OCI-LY1 (cell line): ENCODE results near the gene ABCC11.
"Not testable (repeated sequence)": the region's sequence is repeated elsewhere in the genome, so short reads cannot be mapped to it uniquely, and the experiment has no call there.

ENCODE experiments used
- H2AFZ ChIP-seq: fragments of 200-600 bp; sonication (generic), shearing (Covaris generic); 2 replicates; pipeline ENCODE4 v1.6.0; 2014; ENCODE audit warnings: antibody characterized with exemption, mild to moderate bottlenecking, low read length
- H3F3A ChIP-seq: fragments of 200-600 bp; sonication (generic), shearing (Covaris generic); 2 replicates; pipeline ENCODE4 v1.6.0; 2014; ENCODE audit warnings: mild to moderate bottlenecking, antibody characterized with exemption, low read length, moderate library complexity; ENCODE audit not compliant: insufficient read depth
- H3K27ac ChIP-seq: fragments of 200-600 bp; sonication (generic); 2 replicates; pipeline ENCODE4 v1.5.1; 2014; ENCODE audit warnings: low read length, mixed run types, mild to moderate bottlenecking, low read depth; ENCODE audit not compliant: poor library complexity, severe bottlenecking
- H3K27me3 ChIP-seq: fragments of 200-600 bp; sonication (generic); 2 replicates; pipeline ENCODE4 v1.6.0; 2014; ENCODE audit warnings: antibody characterized with exemption, mild to moderate bottlenecking, low read length, moderate library complexity; ENCODE audit not compliant: insufficient read depth
- H3K36me3 ChIP-seq: fragments of 200-600 bp; sonication (generic); 2 replicates; pipeline ENCODE4 v1.6.1; 2014; ENCODE audit warnings: mild to moderate bottlenecking, antibody characterized with exemption, low read length, moderate library complexity, mixed read lengths; ENCODE audit not compliant: insufficient read depth
- H3K4me1 ChIP-seq: fragments of 200-600 bp; sonication (generic); 2 replicates; pipeline ENCODE4 v1.5.1; 2014; ENCODE audit warnings: mild to moderate bottlenecking, low read length, moderate library complexity; ENCODE audit not compliant: insufficient read depth, severe bottlenecking
- H3K4me2 ChIP-seq: fragments of 200-600 bp; sonication (generic), shearing (Covaris generic); 2 replicates; pipeline ENCODE4 v1.6.1; 2014; ENCODE audit warnings: low read length
- H3K4me3 ChIP-seq: fragments of 200-600 bp; sonication (generic); 2 replicates; pipeline ENCODE4 v1.5.1; 2014; ENCODE audit warnings: low read length, low read depth, mild to moderate bottlenecking, mixed read lengths; ENCODE audit not compliant: poor library complexity, severe bottlenecking
- H3K79me2 ChIP-seq: fragments of 200-600 bp; shearing (Covaris generic); 2 replicates; pipeline ENCODE4 v1.6.1; 2016; ENCODE audit warnings: mixed run types, low read length, mixed read lengths; ENCODE audit not compliant: insufficient read depth
- H3K9ac ChIP-seq: fragments of 200-600 bp; sonication (generic), shearing (Covaris generic); 2 replicates; pipeline ENCODE4 v1.6.1; 2014; ENCODE audit warnings: mild to moderate bottlenecking, low read length, mixed read lengths
- H3K9me2 ChIP-seq: fragments of 200-600 bp; sonication (generic), shearing (Covaris generic); 2 replicates; pipeline ENCODE4 v1.6.1; 2014; ENCODE audit warnings: low read depth, mild to moderate bottlenecking, low read length, mixed read lengths
- H3K9me3 ChIP-seq: fragments of 200-600 bp; shearing (Covaris generic); 2 replicates; pipeline ENCODE4 v1.6.1; 2014; ENCODE audit warnings: low read length, mixed read lengths
- H4K20me1 ChIP-seq: fragments of 200-600 bp; sonication (generic), shearing (Covaris generic); 2 replicates; pipeline ENCODE4 v1.6.0; 2016; ENCODE audit warnings: mild to moderate bottlenecking, low read length; ENCODE audit not compliant: insufficient read depth
- CTCF ChIP-seq: fragments of 200-600 bp; sonication (generic), shearing (Covaris generic); IDR thresholded peaks from 2 replicates; pipeline ENCODE4 v1.5.1; 2017; ENCODE audit warnings: mild to moderate bottlenecking, antibody characterized with exemption, low read length, moderate library complexity, mixed read lengths
- EZH2 ChIP-seq: fragments of 200-600 bp; sonication (generic), shearing (Covaris generic); IDR thresholded peaks from 2 replicates; pipeline ENCODE4 v1.8.0; 2017; ENCODE audit warnings: borderline replicate concordance, mixed run types, mild to moderate bottlenecking, antibody characterized with exemption, low read length, moderate library complexity, mixed read lengths

The ABCC11 gene

GRCh38 chr16:48244080-48244862, 3.1 kb downstream of the ABCC11 start, which contains the start of gene LONP2:
Gene LONP2, plus strand, starts transcription at chr16:48244300. Its CDS starts 89 bp downstream, at chr16:48244389.
- peak within 1 kb of the TSS; percentile 90 for H3K4me3 ChIP-seq
- H3K9me3 ChIP-seq: no peaks in the 10 kb centered on the region
- no peaks in the 10 kb centered on the region for H3K27me3 ChIP-seq
- peak within 1 kb of the TSS; percentile 92 for H3K4me2 ChIP-seq
- no peaks in the 10 kb centered on the region for H3F3A ChIP-seq
- peak within 1 kb of the TSS; percentile 82 for H3K9ac ChIP-seq
- H3K27ac ChIP-seq: peak within 1 kb of the TSS; percentile 26
- TF ChIP-seq EZH2: no peak
- TF ChIP-seq CTCF: no peak
- no peaks in the 10 kb centered on the region for H3K9me2 ChIP-seq
- no peaks in the 10 kb centered on the region for H3K36me3 ChIP-seq
- H4K20me1 ChIP-seq: no peaks in the 10 kb centered on the region
- H3K4me1 ChIP-seq: peaks cover 30% of the 10 kb centered on the region
- H3K79me2 ChIP-seq: peaks cover 31% of the 10 kb centered on the region
- H2AFZ ChIP-seq: peak within 1 kb of the TSS; percentile 86; the same call in 1 of the 2 replicates

GRCh38 chr16:48240147-48240546, 7.2 kb downstream of the ABCC11 start:
- H3K4me3 ChIP-seq, H3K9me3 ChIP-seq, H3K9ac ChIP-seq, H4K20me1 ChIP-seq, H3K27me3 ChIP-seq, H3K79me2 ChIP-seq, H2AFZ ChIP-seq, H3K36me3 ChIP-seq, H3K27ac ChIP-seq, H3F3A ChIP-seq, H3K9me2 ChIP-seq, H3K4me2 ChIP-seq: not testable (repeated sequence)
- peaks cover 10% of the 10 kb centered on the region for H3K4me1 ChIP-seq

GRCh38 chr16:48236286-48236685, 11.1 kb downstream of the ABCC11 start:
- Histone ChIP-seq H3K27me3 (no peaks in the 10 kb centered on the region), H3K36me3 (no peaks in the 10 kb centered on the region), H3K4me3 (no peak overlapping the region), H3F3A (no peaks in the 10 kb centered on the region), H3K4me2 (no peak overlapping the region), H3K27ac (no peak overlapping the region), H3K9me2 (no peaks in the 10 kb centered on the region), H3K9me3 (no peaks in the 10 kb centered on the region), H2AFZ (no peak overlapping the region), H4K20me1 (no peaks in the 10 kb centered on the region), H3K9ac (no peak overlapping the region), H3K4me1 (no peaks in the 10 kb centered on the region), H3K79me2 (no peaks in the 10 kb centered on the region)
- no peak for TF ChIP-seq EZH2
- TF ChIP-seq CTCF: no peak
